Measurements from ENCODE around the gene HECW1.

HECW1 gene

GRCh38 chr7:43501870-43502269 lies 389.4 kb downstream of the HECW1 start:
- Histone ChIP-seq H3K27ac (no peak overlapping the region), H3K4me3 (ENCODE audit: low read depth, low read length) (no peak overlapping the region), H3K36me3 (no peaks in the 10 kb centered on the region), H3K27me3 (ENCODE audit: insufficient read depth, low read depth, severe bottlenecking) (no peaks in the 10 kb centered on the region), H3K9me3 (ENCODE audit: severe bottlenecking) (no peaks in the 10 kb centered on the region)
- no peak for DNase-seq
- no peak for TF ChIP-seq CTCF (IDR thresholded peaks at IDR 0.05; ENCODE audit: low read depth, low read length)

GRCh38 chr7:43502941-43503340 lies 390.5 kb downstream of the HECW1 start:
- Histone ChIP-seq H3K27ac (no peak overlapping the region), H3K36me3 (no peaks in the 10 kb centered on the region), H3K27me3 (ENCODE audit: insufficient read depth, low read depth, severe bottlenecking) (no peaks in the 10 kb centered on the region), H3K4me3 (ENCODE audit: low read depth, low read length) (no peak overlapping the region), H3K9me3 (ENCODE audit: severe bottlenecking) (no peaks in the 10 kb centered on the region)
- TF ChIP-seq CTCF (IDR thresholded peaks at IDR 0.05; ENCODE audit: low read depth, low read length): no peak
- DNase-seq: no peak

- no peak overlapping the region for H3K4me3 ChIP-seq (ENCODE audit: low read depth, low read length)
- no peak for TF ChIP-seq CTCF (IDR thresholded peaks at IDR 0.05; ENCODE audit: low read depth, low read length)
- DNase-seq: no peak
- H3K27ac ChIP-seq: no peak overlapping the region
- H3K36me3 ChIP-seq: no peaks in the 10 kb centered on the region
- H3K27me3 ChIP-seq (ENCODE audit: insufficient read depth, low read depth, severe bottlenecking): no peaks in the 10 kb centered on the region
- no peaks in the 10 kb centered on the region for H3K9me3 ChIP-seq (ENCODE audit: severe bottlenecking)
These were observed 393.0 kb downstream of the HECW1 start for GRCh38 chr7:43505412-43505811.

- no peak for TF ChIP-seq CTCF (IDR thresholded peaks at IDR 0.05; ENCODE audit: low read depth, low read length)
- no peaks in the 10 kb centered on the region for H3K27me3 ChIP-seq (ENCODE audit: insufficient read depth, low read depth, severe bottlenecking)
These were observed 394.0 kb downstream of the HECW1 start for GRCh38 chr7:43506460-43506859.

GRCh38 chr7:43508461-43508860 lies 396.0 kb downstream of the HECW1 start:
- no peaks in the 10 kb centered on the region for H3K36me3 ChIP-seq
- H3K4me3 ChIP-seq (ENCODE audit: low read depth, low read length): no peak overlapping the region
- H3K9me3 ChIP-seq (ENCODE audit: severe bottlenecking): no peaks in the 10 kb centered on the region
- H3K27me3 ChIP-seq (ENCODE audit: insufficient read depth, low read depth, severe bottlenecking): no peaks in the 10 kb centered on the region
- DNase-seq: no peak
- H3K27ac ChIP-seq: no peak overlapping the region
- no peak for TF ChIP-seq CTCF (IDR thresholded peaks at IDR 0.05; ENCODE audit: low read depth, low read length)

More at GRCh38 chr7:43506460-43506859, 394.0 kb downstream of the HECW1 start:
- Histone ChIP-seq H3K9me3 (ENCODE audit: severe bottlenecking) (no peaks in the 10 kb centered on the region), H3K4me3 (ENCODE audit: low read depth, low read length) (no peak overlapping the region), H3K36me3 (no peaks in the 10 kb centered on the region), H3K27ac (no peak overlapping the region)
- DNase-seq: no peak

- H3K9me3 ChIP-seq (ENCODE audit: severe bottlenecking): no peaks in the 10 kb centered on the region
- H3K27ac ChIP-seq: no peak overlapping the region
- no peaks in the 10 kb centered on the region for H3K36me3 ChIP-seq
- no peak overlapping the region for H3K4me3 ChIP-seq (ENCODE audit: low read depth, low read length)
- no peaks in the 10 kb centered on the region for H3K27me3 ChIP-seq (ENCODE audit: insufficient read depth, low read depth, severe bottlenecking)
- no peak for DNase-seq
- TF ChIP-seq CTCF (IDR thresholded peaks at IDR 0.05; ENCODE audit: low read depth, low read length): no peak
These were observed 397.5 kb downstream of the HECW1 start for GRCh38 chr7:43509906-43510305.
